HepG2 (cell line): ENCODE results near the gene CSNK1G1. TPM values are rescaled to one million over a fixed set of nuclear protein-coding genes. Genes with fewer than 3 reads are reported as not detected.

Experiments
- ATAC-seq: fragments of 200-7000 bp; cut with Tn5 transposase; 3 replicates; pipeline ENCODE4 v1.9.1; 2020; ENCODE audit warnings: mild to moderate bottlenecking, moderate library complexity
- BruUV-seq: library from RNA; stranded (reverse); fragments of 400-500 nt; replicated peaks from 2 replicates; lab custom pipeline; 2021; lab: Mats Ljungman, UMichigan
- CTCF ChIA-PET: fragments of 300-600 bp; formaldehyde crosslinking; extraction: SDS; loops from one replicate; lab custom pipeline; 2021; ENCODE audit warnings: low total read pairs, inconsistent platforms, low intra/inter-chr PET ratio; lab: Yijun Ruan, JAX
- POLR2A ChIA-PET: fragments of 350-600 bp; sonication (Branson Sonifier 250); formaldehyde crosslinking; loops from one replicate; lab custom pipeline; 2020; ENCODE audit warnings: antibody characterized with exemption, inconsistent platforms; lab: Yijun Ruan, JAX
- DNase-seq: peaks from one replicate; pipeline ENCODE4 v3.0.0-alpha.2; 2015; ENCODE audit warnings: low spot score
- FAIRE-seq: peaks from 3 replicates; lab custom pipeline; 2011; peaks lifted over from hg19 to GRCh38; lab: Jason Lieb, UNC
- H2AFZ ChIP-seq: one replicate; pipeline ENCODE4 v1.6.1; 2011; ENCODE audit warnings: low read length, inconsistent platforms
- H3K27ac ChIP-seq: fragments of 300-600 bp; 3 replicates; pipeline ENCODE4 v1.8.0; 2011; ENCODE audit warnings: mixed run types, mild to moderate bottlenecking, mixed read lengths, low read length, inconsistent platforms; ENCODE audit not compliant: insufficient read depth; ENCODE audit errors: extremely low read length
- H3K27me3 ChIP-seq, 2 experiments: fragments of 200-600 bp in 1 of 2; 2 replicates in 1 of 2; 3 replicates in 1 of 2; pipeline versions ENCODE4 v1.6.0 to v1.8.0; 2011; ENCODE audit warnings: low read length in 2 of 2, mild to moderate bottlenecking in 2 of 2, moderate library complexity in 2 of 2, inconsistent platforms in 1 of 2; ENCODE audit not compliant: insufficient read depth in 2 of 2, control insufficient read depth in 1 of 2
- H3K36me3 ChIP-seq, 2 experiments: fragments of 200-600 bp in 1 of 2; replicated peaks in 1 of 2; 2 replicates in 1 of 2; 3 replicates in 1 of 2; pipeline versions ENCODE4 v1.5.1 to v1.8.0; 2011; ENCODE audit warnings: low read length in 2 of 2, inconsistent platforms in 1 of 2; ENCODE audit not compliant: insufficient read depth in 2 of 2, control insufficient read depth in 1 of 2
- H3K4me1 ChIP-seq: 2 replicates; pipeline ENCODE4 v1.5.1; 2012; ENCODE audit warnings: low read length, inconsistent platforms; ENCODE audit not compliant: insufficient read depth
- H3K4me2 ChIP-seq: 2 replicates; pipeline ENCODE4 v1.6.0; 2011; ENCODE audit warnings: low read depth, low read length, inconsistent platforms
- H3K4me3 ChIP-seq, 3 experiments: fragments of 200-600 bp in 1 of 3; sonication (generic), shearing (Covaris generic) in 1 of 3; replicated peaks in 1 of 3; 2 replicates each; pipeline ENCODE4 v1.5.1; 2011 to 2016; ENCODE audit warnings: low read length in 3 of 3, inconsistent platforms in 2 of 3, low read depth in 2 of 3, mild to moderate bottlenecking in 2 of 3, control low read depth in 1 of 3, mixed read lengths in 1 of 3; ENCODE audit not compliant: insufficient read depth in 1 of 3
- H3K79me2 ChIP-seq: one replicate; pipeline ENCODE4 v1.6.1; 2011; ENCODE audit warnings: low read length, inconsistent platforms; ENCODE audit not compliant: insufficient read depth
- H3K9ac ChIP-seq: 2 replicates; pipeline ENCODE4 v1.6.0; 2011; ENCODE audit warnings: mild to moderate bottlenecking, low read depth, low read length, inconsistent platforms; ENCODE audit not compliant: insufficient read depth
- H3K9me3 ChIP-seq: 2 replicates; pipeline ENCODE4 v1.5.1; 2012; ENCODE audit warnings: mild to moderate bottlenecking, low read length
- H4K20me1 ChIP-seq: 2 replicates; pipeline ENCODE4 v1.6.0; 2011; ENCODE audit warnings: inconsistent platforms, mild to moderate bottlenecking, low read length, moderate library complexity; ENCODE audit not compliant: insufficient read depth
- HNRNPH1 ChIP-seq: fragments of 200-400 bp; formaldehyde crosslinking; optimal IDR thresholded peaks from 2 replicates; pipeline ENCODE3; 2017; ENCODE audit warnings: mild to moderate bottlenecking, low read depth, low read length
- MAFG ChIP-seq: sonication (generic); formaldehyde crosslinking; IDR thresholded peaks from 2 replicates; pipeline ENCODE4 v1.5.1; 2020; ENCODE audit warnings: mild to moderate bottlenecking, missing genetic modification reagents
- NFKBIZ ChIP-seq: IDR thresholded peaks from 2 replicates; pipeline ENCODE4 v1.6.1; 2018; ENCODE audit warnings: missing genetic modification reagents, missing compliant biosample characterization
- NR1H2 ChIP-seq: sonication (generic); formaldehyde crosslinking; IDR thresholded peaks from 2 replicates; pipeline ENCODE4 v1.8.1; 2022; ENCODE audit warnings: low read depth, missing genetic modification reagents, borderline replicate concordance
- PTBP1 ChIP-seq: fragments of 200-400 bp; formaldehyde crosslinking; IDR thresholded peaks from 2 replicates; pipeline ENCODE4 v1.6.1; 2018; ENCODE audit warnings: low read length, low read depth; ENCODE audit not compliant: poor library complexity, severe bottlenecking
- RBAK ChIP-seq: sonication (generic); formaldehyde crosslinking; IDR thresholded peaks from 2 replicates; pipeline ENCODE4 v1.5.1; 2020; ENCODE audit warnings: mild to moderate bottlenecking, missing genetic modification reagents
- SKI ChIP-seq: fragments of 450-650 bp; IDR thresholded peaks from one replicate; pipeline ENCODE4 v1.6.1; 2018; ENCODE audit warnings: mild to moderate bottlenecking; ENCODE audit not compliant: partially characterized antibody
- SPEN ChIP-seq: sonication (generic); formaldehyde crosslinking; IDR thresholded peaks from 2 replicates; pipeline ENCODE4 v1.5.1; 2020; ENCODE audit warnings: low read depth, mild to moderate bottlenecking, missing genetic modification reagents
- SYNCRIP ChIP-seq: fragments of 200-400 bp; formaldehyde crosslinking; IDR thresholded peaks from 2 replicates; pipeline ENCODE4 v1.6.1; 2018; ENCODE audit warnings: mild to moderate bottlenecking, low read depth, low read length; ENCODE audit not compliant: insufficient read depth
- ZNF101 ChIP-seq: sonication (generic); formaldehyde crosslinking; IDR thresholded peaks from 2 replicates; pipeline ENCODE4 v1.4.0; 2020; ENCODE audit warnings: mild to moderate bottlenecking, low read depth, missing genetic modification reagents, borderline replicate concordance
- ZNF331 ChIP-seq: sonication (generic); formaldehyde crosslinking; IDR thresholded peaks from 2 replicates; pipeline ENCODE4 v1.4.0; 2020; ENCODE audit warnings: missing genetic modification reagents
- ZNF607 ChIP-seq: sonication (generic); formaldehyde crosslinking; IDR thresholded peaks from 2 replicates; pipeline ENCODE4 v1.5.1; 2020; ENCODE audit warnings: missing genetic modification reagents, mild to moderate bottlenecking, borderline replicate concordance
- ZNF746 ChIP-seq: sonication (generic); formaldehyde crosslinking; IDR thresholded peaks from 2 replicates; pipeline ENCODE4 v1.8.0; 2022; ENCODE audit warnings: mild to moderate bottlenecking, missing genetic modification reagents
- WGBS: methylation state at CpG from one replicate; pipeline ENCODE4 v1.1.6; 2017; ENCODE audit warnings: low lambda C conversion rate; 5-methylcytosine and 5-hydroxymethylcytosine counted together
- in situ Hi-C: cut with HindIII; loops from 2 replicates; pipeline ENCODE4 v1.10.0; 2017; ENCODE audit warnings: low pct_unique_long_range_greater_than_20kb; ENCODE audit not compliant: extremely low pct_ligation_motif_present
- intact Hi-C: fragments of 100-400 bp; cut with micrococcal nuclease; formaldehyde crosslinking; loops from one replicate; pipeline ENCODE4 v1.10.0; 2022; ENCODE audit not compliant: unreplicated experiment
- polyA plus RNA-seq, 8 experiments: library from polyadenylated mRNA; depleted of rRNA in 3 of 8; stranded (reverse) in 7 of 8; unstranded in 1 of 8; fragments of >200 nt; fragmentation: Illumina TruSeq in 4 of 8; extraction: Trizol in 4 of 8; gene quantifications; 2 replicates each; pipeline versions ENCODE4 v1.2.1 to v1.2.3, GENCODE V29; 2011 to 2016; ENCODE audit warnings: low read depth in 4 of 8, missing spikeins in 1 of 8, mixed read lengths in 1 of 8; ENCODE audit not compliant: insufficient read depth in 1 of 8
- total RNA-seq, 5 experiments: library from RNA; depleted of rRNA; stranded (reverse); fragments of >200 nt; fragmentation: Illumina TruSeq; extraction: Trizol; gene quantifications; 2 replicates each; pipeline ENCODE4 v1.2.3, GENCODE V29; 2016; ENCODE audit warnings: low read depth in 1 of 5
- TF ChIP-seq, protein P1 (sequence below): IDR thresholded peaks from 2 replicates; pipeline ENCODE4 v1.6.1; 2016; ENCODE audit warnings: missing genetic modification reagents, missing compliant biosample characterization
- TF ChIP-seq, protein P2 (sequence below): sonication (generic); formaldehyde crosslinking; conservative IDR thresholded peaks from 2 replicates; pipeline ENCODE4 v1.4.0; 2020; ENCODE audit warnings: mild to moderate bottlenecking, missing genetic modification reagents, moderate library complexity

The CSNK1G1 gene
- total and polyA plus RNA-seq, 2 of the 13 experiments (the other 11 are each of a cell fraction or from before 2014, with no cell fraction given) = 8.5 to 12.6 TPM

DNA sequence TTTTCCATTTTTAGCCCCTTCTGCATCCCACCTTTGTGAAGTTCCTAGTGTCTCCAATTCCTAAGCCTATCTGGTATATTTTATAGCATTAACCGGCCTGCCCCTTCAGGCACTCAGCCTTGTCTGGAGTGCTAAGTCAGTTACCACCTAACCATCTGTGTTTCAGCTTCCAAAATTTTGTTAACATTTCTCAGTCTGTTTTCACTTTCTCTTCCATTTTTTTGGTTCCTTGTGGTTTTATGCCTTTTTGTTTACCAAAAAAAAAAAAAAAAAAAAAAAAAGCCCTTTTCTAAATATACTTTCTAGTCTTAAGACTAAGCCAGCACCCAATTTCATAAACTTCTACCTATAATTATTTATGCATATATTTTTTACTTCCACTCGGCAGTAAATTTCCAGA lies 92.4 kb downstream of the CSNK1G1 start (continued):
- TF ChIP-seq ZNF746 (CRISPR knock-in tag) = no peak
- no peak for TF ChIP-seq SPEN (CRISPR knock-in tag)

DNA sequence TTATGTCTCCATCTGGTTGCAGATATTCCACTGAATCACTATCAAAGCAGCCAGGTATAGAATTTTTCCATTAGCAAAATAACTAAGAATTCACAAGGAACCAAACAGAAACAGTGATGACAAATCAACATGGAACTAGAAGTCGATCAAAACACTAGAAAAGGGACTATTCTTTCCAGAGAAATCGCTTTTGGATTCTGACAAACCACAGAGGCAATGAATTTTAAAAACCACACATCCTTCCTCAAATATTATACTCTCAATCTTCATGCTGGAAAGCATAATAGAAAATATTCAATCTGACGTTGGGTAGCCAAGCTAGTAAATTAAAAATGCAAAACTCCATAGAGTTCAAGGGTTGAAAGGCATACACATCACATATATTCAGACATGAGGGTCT lies 99.9 kb downstream of the CSNK1G1 start:
- no peaks in the 10 kb centered on the region for H3K9me3 ChIP-seq
- H3K4me2 ChIP-seq = no peak overlapping the region
- ATAC-seq (no peak), FAIRE-seq (no peak), DNase-seq (no peak)
- WGBS = 87% methylated on average over 3 of the region's 3 CpGs
- H4K20me1 ChIP-seq = no peaks in the 10 kb centered on the region
- H3K79me2 ChIP-seq = no peaks in the 10 kb centered on the region
- TF ChIP-seq MAFG (CRISPR knock-in tag) = no peak
- TF ChIP-seq RBAK = no peak
- no peak for TF ChIP-seq NFKBIZ
- TF ChIP-seq, protein P1, sequence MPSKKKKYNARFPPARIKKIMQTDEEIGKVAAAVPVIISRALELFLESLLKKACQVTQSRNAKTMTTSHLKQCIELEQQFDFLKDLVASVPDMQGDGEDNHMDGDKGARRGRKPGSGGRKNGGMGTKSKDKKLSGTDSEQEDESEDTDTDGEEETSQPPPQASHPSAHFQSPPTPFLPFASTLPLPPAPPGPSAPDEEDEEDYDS = no peak
- TF ChIP-seq SYNCRIP = no peak
- no peak for TF ChIP-seq HNRNPH1
- TF ChIP-seq, protein P2, sequence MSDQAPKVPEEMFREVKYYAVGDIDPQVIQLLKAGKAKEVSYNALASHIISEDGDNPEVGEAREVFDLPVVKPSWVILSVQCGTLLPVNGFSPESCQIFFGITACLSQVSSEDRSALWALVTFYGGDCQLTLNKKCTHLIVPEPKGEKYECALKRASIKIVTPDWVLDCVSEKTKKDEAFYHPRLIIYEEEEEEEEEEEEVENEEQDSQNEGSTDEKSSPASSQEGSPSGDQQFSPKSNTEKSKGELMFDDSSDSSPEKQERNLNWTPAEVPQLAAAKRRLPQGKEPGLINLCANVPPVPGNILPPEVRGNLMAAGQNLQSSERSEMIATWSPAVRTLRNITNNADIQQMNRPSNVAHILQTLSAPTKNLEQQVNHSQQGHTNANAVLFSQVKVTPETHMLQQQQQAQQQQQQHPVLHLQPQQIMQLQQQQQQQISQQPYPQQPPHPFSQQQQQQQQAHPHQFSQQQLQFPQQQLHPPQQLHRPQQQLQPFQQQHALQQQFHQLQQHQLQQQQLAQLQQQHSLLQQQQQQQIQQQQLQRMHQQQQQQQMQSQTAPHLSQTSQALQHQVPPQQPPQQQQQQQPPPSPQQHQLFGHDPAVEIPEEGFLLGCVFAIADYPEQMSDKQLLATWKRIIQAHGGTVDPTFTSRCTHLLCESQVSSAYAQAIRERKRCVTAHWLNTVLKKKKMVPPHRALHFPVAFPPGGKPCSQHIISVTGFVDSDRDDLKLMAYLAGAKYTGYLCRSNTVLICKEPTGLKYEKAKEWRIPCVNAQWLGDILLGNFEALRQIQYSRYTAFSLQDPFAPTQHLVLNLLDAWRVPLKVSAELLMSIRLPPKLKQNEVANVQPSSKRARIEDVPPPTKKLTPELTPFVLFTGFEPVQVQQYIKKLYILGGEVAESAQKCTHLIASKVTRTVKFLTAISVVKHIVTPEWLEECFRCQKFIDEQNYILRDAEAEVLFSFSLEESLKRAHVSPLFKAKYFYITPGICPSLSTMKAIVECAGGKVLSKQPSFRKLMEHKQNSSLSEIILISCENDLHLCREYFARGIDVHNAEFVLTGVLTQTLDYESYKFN (CRISPR knock-in tag) = no peak
- no peak for TF ChIP-seq SKI
- no peak for TF ChIP-seq ZNF607 (CRISPR knock-in tag)
- TF ChIP-seq NR1H2 (CRISPR knock-in tag) = no peak
- TF ChIP-seq PTBP1 = no peak
- TF ChIP-seq ZNF331 = no peak
- TF ChIP-seq ZNF101 (CRISPR knock-in tag) = no peak
- no peak overlapping the region for H3K4me3 ChIP-seq
- H2AFZ ChIP-seq = no peak overlapping the region
- ChIA-PET CTCF (no interaction called here), POLR2A (no interaction called here)
- H3K27ac ChIP-seq = no peak overlapping the region
- no peaks in the 10 kb centered on the region for H3K27me3 ChIP-seq
- H3K9ac ChIP-seq = no peak overlapping the region
- in situ Hi-C loops (no loop called here), intact Hi-C loops (no loop called here)
- no TSS peak for BruUV-seq
- H3K4me1 ChIP-seq = peaks cover 5% of the 10 kb centered on the region
- peaks cover 0 to 3% of the 10 kb centered on the region in 2 experiments; a peak in 1 of 5 replicates for H3K36me3 ChIP-seq
